C4-2B (cell line): Measurements from ENCODE around the gene BLACAT1.

Experiments
- H3K27ac ChIP-seq: fragments of 450-650 bp; 2 replicates; pipeline ENCODE4 v1.5.1; 2017
- CTCF ChIP-seq: fragments of 450-650 bp; conservative IDR thresholded peaks from 2 replicates; pipeline ENCODE4 v1.5.1; 2017; ENCODE audit warnings: mild to moderate bottlenecking
- ZFX ChIP-seq: fragments of 450-650 bp; IDR thresholded peaks from 2 replicates; pipeline ENCODE4 v1.6.1; 2017

BLACAT1 gene

GRCh38 chr1:205481218-205481617, 25.4 kb upstream of the BLACAT1 start:
- TF ChIP-seq CTCF (no peak), ZFX (no peak)
- no peak overlapping the region for H3K27ac ChIP-seq

- no peak overlapping the region for H3K27ac ChIP-seq
- TF ChIP-seq ZFX (no peak), CTCF (no peak)
Measured at GRCh38 chr1:205480349-205480985, 24.6 kb upstream of the BLACAT1 start.

- H3K27ac ChIP-seq: peak overlapping the region; percentile 73
Measured at GRCh38 chr1:205478985-205479384, 23.1 kb upstream of the BLACAT1 start.

GRCh38 chr1:205477759-205478247, 22.0 kb upstream of the BLACAT1 start:
- TF ChIP-seq CTCF (no peak; the same call in 1 of the 2 replicates), ZFX (no peak)
- peak overlapping the region; percentile 73 for H3K27ac ChIP-seq

GRCh38 chr1:205477121-205477758, 21.4 kb upstream of the BLACAT1 start:
- H3K27ac ChIP-seq: peak overlapping the region; percentile 73
- no peak for TF ChIP-seq CTCF
- no peak for TF ChIP-seq ZFX

- TF ChIP-seq CTCF (no peak), ZFX (no peak)
Measured at GRCh38 chr1:205476648-205477047, 20.8 kb upstream of the BLACAT1 start.

GRCh38 chr1:205475855-205476254, 20.0 kb upstream of the BLACAT1 start:
- no peak overlapping the region for H3K27ac ChIP-seq
- TF ChIP-seq CTCF (no peak), ZFX (no peak)

More at GRCh38 chr1:205476648-205477047, 20.8 kb upstream of the BLACAT1 start:
- H3K27ac ChIP-seq: peak overlapping the region; percentile 73

GRCh38 chr1:205474571-205474970, 18.7 kb upstream of the BLACAT1 start:
- no peak for TF ChIP-seq ZFX
- TF ChIP-seq CTCF: no peak
- no peak overlapping the region for H3K27ac ChIP-seq
